Colonic mucosa (tissue), 4 donors: Measurements from ENCODE around the gene TMEM178B. TPM values are rescaled to one million over a fixed set of nuclear protein-coding genes. Genes with fewer than 3 reads are reported as not detected.

Experiments used
- DNase-seq: peaks from one replicate; pipeline ENCODE4 v3.0.0-alpha.2; 2020
- H3K27ac ChIP-seq: fragments of 200-600 bp; one replicate; pipeline ENCODE4 v1.8.0; 2021
- H3K27me3 ChIP-seq: fragments of 200-600 bp; one replicate; pipeline ENCODE4 v1.8.0; 2021
- H3K36me3 ChIP-seq: fragments of 200-600 bp; one replicate; pipeline ENCODE4 v1.8.0; 2021
- H3K4me1 ChIP-seq: fragments of 200-600 bp; one replicate; pipeline ENCODE4 v1.8.0; 2021; ENCODE audit warnings: mild to moderate bottlenecking
- H3K4me3 ChIP-seq: fragments of 200-600 bp; one replicate; pipeline ENCODE4 v1.8.0; 2021
- H3K9ac ChIP-seq, 2 donors: one replicate each; pipeline ENCODE4 v1.7.0; 2013; ENCODE audit warnings: control low read depth in 2 of 2, low read depth in 2 of 2, low read length in 2 of 2
- H3K9me3 ChIP-seq: fragments of 200-600 bp; one replicate; pipeline ENCODE4 v1.8.0; 2021
- CTCF ChIP-seq: fragments of 200-600 bp; IDR thresholded peaks from one replicate; pipeline ENCODE4 v1.8.0; 2022; ENCODE audit warnings: antibody characterized with exemption, mild to moderate bottlenecking
- intact Hi-C: fragments of 100-400 bp; cut with DNase I; formaldehyde crosslinking; loops from one replicate; pipeline ENCODE4 v1.14.1; 2022
- total RNA-seq, 2 donors: library from RNA; stranded (reverse); fragmentation: NEBNext Ultra II Directional in 1 of 2; extraction: Animal tissue kit (Norgen Biotek cat#: 25700) in 1 of 2; gene quantifications; one replicate each; pipeline ENCODE4 v1.2.1, GENCODE V29; 2021
- donor health status: healthy.
- donor health status: DM: no; HTN: no; CAD: no.
- donor health status: DM: no; HTN: no; CAD: no.

Gene TMEM178B
- total RNA-seq, 2 donors from 2014 or later = 0.17 to 1.1 TPM

GRCh38 chr7:141415999-141416398 lies 342.1 kb downstream of the TMEM178B start:
- H3K9ac ChIP-seq = no peak overlapping the region
- H3K36me3 ChIP-seq = no peaks in the 10 kb centered on the region
- no peaks in the 10 kb centered on the region for H3K4me1 ChIP-seq
- H3K27me3 ChIP-seq = no peaks in the 10 kb centered on the region
- H3K9me3 ChIP-seq = no peaks in the 10 kb centered on the region
- no peak overlapping the region for H3K4me3 ChIP-seq
- no peak for TF ChIP-seq CTCF
- DNase-seq = no peak
- H3K27ac ChIP-seq = no peak overlapping the region
- intact Hi-C loops = no loop called here

GRCh38 chr7:141416650-141417270 lies 342.9 kb downstream of the TMEM178B start:
- Histone ChIP-seq H3K9ac (no peak overlapping the region), H3K9me3 (no peaks in the 10 kb centered on the region), H3K27me3 (no peaks in the 10 kb centered on the region), H3K27ac (no peak overlapping the region), H3K36me3 (no peaks in the 10 kb centered on the region), H3K4me1 (no peaks in the 10 kb centered on the region), H3K4me3 (no peak overlapping the region)
- no peak for DNase-seq
- intact Hi-C loops = no loop called here
- TF ChIP-seq CTCF = no peak

- no peak overlapping the region for H3K4me3 ChIP-seq
- no peaks in the 10 kb centered on the region for H3K36me3 ChIP-seq
- no peak for TF ChIP-seq CTCF
- no peaks in the 10 kb centered on the region for H3K9me3 ChIP-seq
- intact Hi-C loops = no loop called here
- H3K9ac ChIP-seq = no peak overlapping the region
- H3K27ac ChIP-seq = no peak overlapping the region
- DNase-seq = no peak
- H3K4me1 ChIP-seq = no peaks in the 10 kb centered on the region
- no peaks in the 10 kb centered on the region for H3K27me3 ChIP-seq
These were observed 343.6 kb downstream of the TMEM178B start for GRCh38 chr7:141417506-141417905.

- intact Hi-C loops = no loop called here
- no peaks in the 10 kb centered on the region for H3K4me1 ChIP-seq
- no peaks in the 10 kb centered on the region for H3K9me3 ChIP-seq
- no peaks in the 10 kb centered on the region for H3K36me3 ChIP-seq
- H3K27me3 ChIP-seq = no peaks in the 10 kb centered on the region
- no peak for DNase-seq
- no peak for TF ChIP-seq CTCF
- H3K4me3 ChIP-seq = no peak overlapping the region
- no peak overlapping the region for H3K27ac ChIP-seq
- H3K9ac ChIP-seq = no peak overlapping the region
These were observed 344.2 kb downstream of the TMEM178B start for GRCh38 chr7:141418066-141418465.

GRCh38 chr7:141421306-141421705 lies 347.4 kb downstream of the TMEM178B start:
- TF ChIP-seq CTCF = no peak
- Histone ChIP-seq H3K36me3 (no peaks in the 10 kb centered on the region), H3K9me3 (no peaks in the 10 kb centered on the region), H3K27ac (no peak overlapping the region), H3K4me1 (no peaks in the 10 kb centered on the region), H3K27me3 (no peaks in the 10 kb centered on the region), H3K9ac (no peak overlapping the region), H3K4me3 (no peak overlapping the region)
- DNase-seq = no peak
- intact Hi-C loops = no loop called here
